HepG2 (cell line): ENCODE data around the gene ANKRD40. TPM values are rescaled to one million over a fixed set of nuclear protein-coding genes. Genes with fewer than 3 reads are reported as not detected.

Source experiments
- BRF2 ChIP-seq: sonication (generic); formaldehyde crosslinking; IDR thresholded peaks from 2 replicates; pipeline ENCODE4 v1.8.1; 2022; ENCODE audit warnings: mild to moderate bottlenecking, missing genetic modification reagents
- CEBPB ChIP-seq: IDR thresholded peaks from 2 replicates; pipeline ENCODE4 v1.6.1; 2011; ENCODE audit warnings: low read depth, low read length, improper control_type of control experiment, borderline replicate concordance
- KAT7 ChIP-seq: IDR thresholded peaks from 2 replicates; pipeline ENCODE4 v1.6.1; 2018; ENCODE audit warnings: borderline replicate concordance, missing compliant biosample characterization
- KDM1A ChIP-seq: IDR thresholded peaks from 2 replicates; pipeline ENCODE4 v1.6.1; 2016; ENCODE audit warnings: missing compliant biosample characterization
- KDM2A ChIP-seq: sonication (generic); formaldehyde crosslinking; IDR thresholded peaks from 2 replicates; pipeline ENCODE4 v1.4.0; 2020; ENCODE audit warnings: low read depth, missing genetic modification reagents, borderline replicate concordance
- PREB ChIP-seq: sonication (generic); formaldehyde crosslinking; IDR thresholded peaks from 2 replicates; pipeline ENCODE4 v1.4.0; 2020; ENCODE audit warnings: missing genetic modification reagents
- PTBP1 ChIP-seq: fragments of 200-400 bp; formaldehyde crosslinking; IDR thresholded peaks from 2 replicates; pipeline ENCODE4 v1.6.1; 2018; ENCODE audit warnings: low read length, low read depth; ENCODE audit not compliant: poor library complexity, severe bottlenecking
- TEAD3 ChIP-seq: optimal IDR thresholded peaks from 2 replicates; pipeline ENCODE3; 2016; ENCODE audit warnings: borderline replicate concordance
- TFDP1 ChIP-seq: IDR thresholded peaks from 2 replicates; pipeline ENCODE4 v1.6.1; 2016; ENCODE audit warnings: missing compliant biosample characterization, missing genetic modification reagents, borderline replicate concordance
- ZBTB39 ChIP-seq: sonication (generic); formaldehyde crosslinking; IDR thresholded peaks from 2 replicates; pipeline ENCODE4 v1.5.0; 2020; ENCODE audit warnings: missing genetic modification reagents
- ZNF12 ChIP-seq: sonication (generic); formaldehyde crosslinking; IDR thresholded peaks from 2 replicates; pipeline ENCODE4 v1.5.0; 2020; ENCODE audit warnings: missing genetic modification reagents
- ZNF253 ChIP-seq: sonication (generic); formaldehyde crosslinking; IDR thresholded peaks from 2 replicates; pipeline ENCODE4 v1.8.0; 2022; ENCODE audit warnings: mild to moderate bottlenecking, missing genetic modification reagents, borderline replicate concordance
- ZNF430 ChIP-seq: sonication (generic); formaldehyde crosslinking; IDR thresholded peaks from 2 replicates; pipeline ENCODE4 v1.9.0; 2021; ENCODE audit warnings: mild to moderate bottlenecking, missing genetic modification reagents
- ZNF503 ChIP-seq: sonication (generic); formaldehyde crosslinking; IDR thresholded peaks from 2 replicates; pipeline ENCODE4 v1.4.0; 2020; ENCODE audit warnings: missing genetic modification reagents
- ZNF558 ChIP-seq: sonication (generic); formaldehyde crosslinking; IDR thresholded peaks from 2 replicates; pipeline ENCODE4 v1.9.0; 2022; ENCODE audit warnings: mild to moderate bottlenecking, missing genetic modification reagents, borderline replicate concordance
- polyA plus RNA-seq, 8 experiments: library from polyadenylated mRNA; depleted of rRNA in 3 of 8; stranded (reverse) in 7 of 8; unstranded in 1 of 8; fragments of >200 nt; fragmentation: Illumina TruSeq in 4 of 8; extraction: Trizol in 4 of 8; gene quantifications; 2 replicates each; pipeline versions ENCODE4 v1.2.1 to v1.2.3, GENCODE V29; 2011 to 2016; ENCODE audit warnings: low read depth in 4 of 8, missing spikeins in 1 of 8, mixed read lengths in 1 of 8; ENCODE audit not compliant: insufficient read depth in 1 of 8
- total RNA-seq, 5 experiments: library from RNA; depleted of rRNA; stranded (reverse); fragments of >200 nt; fragmentation: Illumina TruSeq; extraction: Trizol; gene quantifications; 2 replicates each; pipeline ENCODE4 v1.2.3, GENCODE V29; 2016; ENCODE audit warnings: low read depth in 1 of 5
- TF ChIP-seq, protein P1 (sequence below): sonication (generic); formaldehyde crosslinking; IDR thresholded peaks from 2 replicates; pipeline ENCODE4 v1.4.0; 2020; ENCODE audit warnings: missing genetic modification reagents, borderline replicate concordance
- TF ChIP-seq, protein P2 (sequence below): sonication (generic); formaldehyde crosslinking; IDR thresholded peaks from 2 replicates; pipeline ENCODE4 v1.8.0; 2022; ENCODE audit warnings: mild to moderate bottlenecking, missing genetic modification reagents, moderate library complexity

Gene ANKRD40
- total and polyA plus RNA-seq, 2 of the 13 experiments (the other 11 are each of a cell fraction or from before 2014, with no cell fraction given): 35.0 to 46.4 TPM

DNA sequence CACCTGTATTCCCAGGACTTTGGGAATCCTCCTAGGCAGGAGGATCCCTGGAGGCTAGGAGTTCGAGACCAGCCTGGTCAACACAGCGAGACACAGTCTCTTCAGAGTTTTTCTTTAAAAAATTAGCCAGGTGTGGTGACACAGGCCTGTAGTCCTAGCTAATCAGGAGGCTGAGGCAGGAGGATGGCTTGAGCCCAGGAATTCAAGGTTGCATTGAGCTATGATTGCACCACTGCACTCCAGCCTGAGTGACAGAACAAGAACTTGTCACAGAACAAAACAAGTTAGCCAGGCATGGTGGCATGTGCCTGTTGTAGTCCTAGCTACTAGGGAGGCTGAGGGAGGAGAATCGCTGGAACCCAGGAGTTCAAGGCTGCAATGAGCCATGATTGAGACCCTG is 24.8 kb downstream of the ANKRD40 start (continued):
- TF ChIP-seq CEBPB: peak; percentile 69
- no peak for TF ChIP-seq KAT7 (CRISPR knock-in tag)
- TF ChIP-seq PREB (CRISPR knock-in tag): no peak
- TF ChIP-seq TFDP1: no peak
- TF ChIP-seq ZNF253 (CRISPR knock-in tag): no peak
- no peak for TF ChIP-seq BRF2 (CRISPR knock-in tag)
- TF ChIP-seq, protein P1, sequence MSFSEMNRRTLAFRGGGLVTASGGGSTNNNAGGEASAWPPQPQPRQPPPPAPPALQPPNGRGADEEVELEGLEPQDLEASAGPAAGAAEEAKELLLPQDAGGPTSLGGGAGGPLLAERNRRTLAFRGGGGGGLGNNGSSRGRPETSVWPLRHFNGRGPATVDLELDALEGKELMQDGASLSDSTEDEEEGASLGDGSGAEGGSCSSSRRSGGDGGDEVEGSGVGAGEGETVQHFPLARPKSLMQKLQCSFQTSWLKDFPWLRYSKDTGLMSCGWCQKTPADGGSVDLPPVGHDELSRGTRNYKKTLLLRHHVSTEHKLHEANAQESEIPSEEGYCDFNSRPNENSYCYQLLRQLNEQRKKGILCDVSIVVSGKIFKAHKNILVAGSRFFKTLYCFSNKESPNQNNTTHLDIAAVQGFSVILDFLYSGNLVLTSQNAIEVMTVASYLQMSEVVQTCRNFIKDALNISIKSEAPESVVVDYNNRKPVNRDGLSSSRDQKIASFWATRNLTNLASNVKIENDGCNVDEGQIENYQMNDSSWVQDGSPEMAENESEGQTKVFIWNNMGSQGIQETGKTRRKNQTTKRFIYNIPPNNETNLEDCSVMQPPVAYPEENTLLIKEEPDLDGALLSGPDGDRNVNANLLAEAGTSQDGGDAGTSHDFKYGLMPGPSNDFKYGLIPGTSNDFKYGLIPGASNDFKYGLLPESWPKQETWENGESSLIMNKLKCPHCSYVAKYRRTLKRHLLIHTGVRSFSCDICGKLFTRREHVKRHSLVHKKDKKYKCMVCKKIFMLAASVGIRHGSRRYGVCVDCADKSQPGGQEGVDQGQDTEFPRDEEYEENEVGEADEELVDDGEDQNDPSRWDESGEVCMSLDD (CRISPR knock-in tag): no peak
- TF ChIP-seq, protein P2, sequence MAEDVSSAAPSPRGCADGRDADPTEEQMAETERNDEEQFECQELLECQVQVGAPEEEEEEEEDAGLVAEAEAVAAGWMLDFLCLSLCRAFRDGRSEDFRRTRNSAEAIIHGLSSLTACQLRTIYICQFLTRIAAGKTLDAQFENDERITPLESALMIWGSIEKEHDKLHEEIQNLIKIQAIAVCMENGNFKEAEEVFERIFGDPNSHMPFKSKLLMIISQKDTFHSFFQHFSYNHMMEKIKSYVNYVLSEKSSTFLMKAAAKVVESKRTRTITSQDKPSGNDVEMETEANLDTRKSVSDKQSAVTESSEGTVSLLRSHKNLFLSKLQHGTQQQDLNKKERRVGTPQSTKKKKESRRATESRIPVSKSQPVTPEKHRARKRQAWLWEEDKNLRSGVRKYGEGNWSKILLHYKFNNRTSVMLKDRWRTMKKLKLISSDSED: no peak
- TF ChIP-seq ZNF503 (CRISPR knock-in tag): no peak
- 0 out of 2 replicates have a peak, but pooled peaks have one; percentile 56 for TF ChIP-seq KDM1A (CRISPR knock-in tag)
- peak; percentile 86 for TF ChIP-seq TEAD3
- TF ChIP-seq KDM2A (CRISPR knock-in tag): 0 out of 2 replicates have a peak, but pooled peaks have one; percentile 17
- TF ChIP-seq ZNF430 (CRISPR knock-in tag): peak; percentile 23; the same call in 1 of the 2 replicates
- TF ChIP-seq PTBP1: no peak
- no peak for TF ChIP-seq ZNF558 (CRISPR knock-in tag)
- 0 out of 2 replicates have a peak, but pooled peaks have one; percentile 28 for TF ChIP-seq ZBTB39 (CRISPR knock-in tag)
- TF ChIP-seq ZNF12 (CRISPR knock-in tag): 0 out of 2 replicates have a peak, but pooled peaks have one; percentile 39
